ENCODE measurements around the gene PSMB2.
"Not testable (repeated sequence)": the region's sequence is repeated elsewhere in the genome, so short reads cannot be mapped to it uniquely, and the experiment has no call there.

PSMB2 gene

DNA sequence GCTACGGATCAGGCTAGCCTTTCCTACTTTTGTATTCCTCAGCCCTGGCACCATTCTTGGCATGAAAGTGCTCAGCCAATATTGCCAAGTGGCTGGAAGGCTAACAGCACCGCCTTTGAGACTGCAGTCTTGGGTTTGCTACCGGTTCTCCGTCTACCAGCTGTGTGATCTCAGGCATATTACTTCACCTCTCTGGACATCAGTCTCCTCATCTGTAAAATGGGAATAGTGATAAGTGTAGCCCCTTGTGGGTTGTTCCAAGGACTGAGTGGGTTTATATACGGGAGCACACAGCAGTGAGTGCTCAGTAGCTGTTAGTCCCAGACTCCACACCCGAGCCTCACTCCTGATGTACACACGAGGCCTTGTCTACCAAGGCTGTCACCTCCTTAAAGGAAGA, 54.5 kb downstream of the PSMB2 start:
- no peak for ATAC-seq
- TF ChIP-seq ZNF565 (CRISPR knock-in tag; conservative IDR thresholded peaks at IDR 0.05; ENCODE audit: low read depth), result no peak
- TF ChIP-seq ZNF8 (CRISPR knock-in tag; IDR thresholded peaks at IDR 0.05), result no peak
- TF ChIP-seq ISL1 (CRISPR knock-in tag; IDR thresholded peaks at IDR 0.05), result no peak

DNA sequence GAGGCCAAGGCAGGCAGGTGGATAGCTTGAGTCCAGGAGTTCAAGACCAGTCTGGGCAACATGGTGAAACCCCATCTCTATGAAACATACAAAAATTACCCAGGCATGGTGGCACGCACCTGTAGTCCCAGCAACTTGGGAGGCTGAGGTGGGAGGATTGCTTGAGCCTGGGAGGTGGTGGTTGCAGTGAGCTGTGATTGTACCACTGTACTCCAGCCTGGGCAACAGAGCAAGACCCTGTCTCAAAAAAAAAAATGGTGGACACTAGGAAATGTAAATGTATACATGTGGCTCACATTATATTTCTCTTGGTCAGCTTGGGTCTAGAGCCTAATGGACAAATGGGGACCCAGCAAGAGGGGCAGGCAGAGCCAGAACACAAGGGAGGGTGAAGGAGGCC, 55.5 kb downstream of the PSMB2 start:
- ATAC-seq, result not testable (repeated sequence)

DNA sequence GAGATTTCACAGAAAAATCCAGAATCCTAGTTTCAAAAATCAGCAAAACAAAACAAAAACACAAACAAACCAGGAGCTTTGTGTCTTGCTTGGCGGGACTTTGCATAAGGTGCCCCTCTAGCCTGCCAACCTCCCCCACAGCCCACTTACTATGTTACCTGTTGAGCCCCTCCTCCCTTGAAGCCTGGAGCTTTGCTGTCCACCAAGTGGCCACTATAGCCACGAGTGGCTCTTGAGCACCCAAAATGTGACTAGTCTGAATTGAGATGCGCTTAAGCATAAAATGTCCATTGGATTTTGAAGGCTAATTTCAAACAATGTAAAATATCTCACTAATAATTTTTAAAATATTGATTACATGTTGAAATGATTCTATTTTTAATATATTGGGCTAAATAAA, 56.0 kb downstream of the PSMB2 start:
- ATAC-seq, result no peak
- no peak for TF ChIP-seq RARB (CRISPR knock-in tag; IDR thresholded peaks at IDR 0.05)
- no peak for TF ChIP-seq TOX (CRISPR knock-in tag; IDR thresholded peaks at IDR 0.05; ENCODE audit: borderline replicate concordance)
- TF ChIP-seq, protein P1, sequence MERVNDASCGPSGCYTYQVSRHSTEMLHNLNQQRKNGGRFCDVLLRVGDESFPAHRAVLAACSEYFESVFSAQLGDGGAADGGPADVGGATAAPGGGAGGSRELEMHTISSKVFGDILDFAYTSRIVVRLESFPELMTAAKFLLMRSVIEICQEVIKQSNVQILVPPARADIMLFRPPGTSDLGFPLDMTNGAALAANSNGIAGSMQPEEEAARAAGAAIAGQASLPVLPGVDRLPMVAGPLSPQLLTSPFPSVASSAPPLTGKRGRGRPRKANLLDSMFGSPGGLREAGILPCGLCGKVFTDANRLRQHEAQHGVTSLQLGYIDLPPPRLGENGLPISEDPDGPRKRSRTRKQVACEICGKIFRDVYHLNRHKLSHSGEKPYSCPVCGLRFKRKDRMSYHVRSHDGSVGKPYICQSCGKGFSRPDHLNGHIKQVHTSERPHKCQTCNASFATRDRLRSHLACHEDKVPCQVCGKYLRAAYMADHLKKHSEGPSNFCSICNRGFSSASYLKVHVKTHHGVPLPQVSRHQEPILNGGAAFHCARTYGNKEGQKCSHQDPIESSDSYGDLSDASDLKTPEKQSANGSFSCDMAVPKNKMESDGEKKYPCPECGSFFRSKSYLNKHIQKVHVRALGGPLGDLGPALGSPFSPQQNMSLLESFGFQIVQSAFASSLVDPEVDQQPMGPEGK (CRISPR knock-in tag; IDR thresholded peaks at IDR 0.05; ENCODE audit: borderline replicate concordance), result no peak
- TF ChIP-seq, protein P2, sequence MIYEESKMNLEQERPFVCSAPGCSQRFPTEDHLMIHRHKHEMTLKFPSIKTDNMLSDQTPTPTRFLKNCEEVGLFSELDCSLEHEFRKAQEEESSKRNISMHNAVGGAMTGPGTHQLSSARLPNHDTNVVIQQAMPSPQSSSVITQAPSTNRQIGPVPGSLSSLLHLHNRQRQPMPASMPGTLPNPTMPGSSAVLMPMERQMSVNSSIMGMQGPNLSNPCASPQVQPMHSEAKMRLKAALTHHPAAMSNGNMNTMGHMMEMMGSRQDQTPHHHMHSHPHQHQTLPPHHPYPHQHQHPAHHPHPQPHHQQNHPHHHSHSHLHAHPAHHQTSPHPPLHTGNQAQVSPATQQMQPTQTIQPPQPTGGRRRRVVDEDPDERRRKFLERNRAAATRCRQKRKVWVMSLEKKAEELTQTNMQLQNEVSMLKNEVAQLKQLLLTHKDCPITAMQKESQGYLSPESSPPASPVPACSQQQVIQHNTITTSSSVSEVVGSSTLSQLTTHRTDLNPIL (CRISPR knock-in tag; IDR thresholded peaks at IDR 0.05; ENCODE audit: low read depth), result no peak

DNA sequence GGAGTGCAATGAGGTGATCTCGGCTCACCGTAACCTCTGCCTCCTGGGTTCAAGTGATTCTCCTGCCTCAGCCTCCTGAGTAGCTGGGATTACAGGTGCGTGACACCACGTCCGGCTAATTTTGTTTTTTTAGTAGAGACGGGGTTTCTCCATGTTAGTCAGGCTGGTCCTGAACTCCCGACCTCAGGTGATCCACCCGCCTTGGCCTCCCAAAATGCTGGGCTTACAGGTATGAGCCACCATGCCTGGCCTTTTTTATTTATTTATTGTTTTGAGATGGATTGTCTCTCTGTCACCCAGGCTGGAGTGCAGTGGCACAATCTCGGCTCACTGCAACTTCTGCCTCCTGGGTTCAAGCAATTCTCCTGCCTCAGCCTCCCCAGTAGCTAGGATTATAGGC, 59.7 kb downstream of the PSMB2 start:
- ATAC-seq, result not testable (repeated sequence)

DNA sequence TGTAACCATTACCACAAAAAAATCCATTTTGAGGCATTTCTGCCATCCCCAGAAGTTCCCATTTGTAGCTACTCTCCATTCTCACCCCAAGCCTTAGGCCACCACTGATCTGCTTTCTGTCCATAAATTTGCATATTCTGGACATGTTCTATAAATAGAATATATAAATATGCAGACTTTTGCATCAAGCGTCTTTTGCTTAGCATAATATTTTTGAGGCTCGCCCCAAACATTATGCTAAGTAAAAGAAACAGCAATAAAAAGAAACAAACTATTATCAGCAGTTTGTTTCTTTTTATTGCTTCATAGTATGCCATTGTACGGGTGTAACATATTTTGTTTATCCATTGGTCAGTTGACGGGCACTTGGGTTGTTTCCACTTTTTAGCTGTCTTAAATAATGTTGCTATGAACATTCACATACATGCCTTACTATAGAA, 60.4 kb downstream of the PSMB2 start:
- TF ChIP-seq ZFP3 (CRISPR knock-in tag; IDR thresholded peaks at IDR 0.05) (no peak), GLIS3 (CRISPR knock-in tag; IDR thresholded peaks at IDR 0.05) (no peak), ESRRG (CRISPR knock-in tag; IDR thresholded peaks at IDR 0.05) (no peak), ZNF8 (CRISPR knock-in tag; IDR thresholded peaks at IDR 0.05) (no peak), ARNTL (CRISPR knock-in tag; IDR thresholded peaks at IDR 0.05; ENCODE audit: borderline replicate concordance, low read depth) (no peak), TOX (CRISPR knock-in tag; IDR thresholded peaks at IDR 0.05; ENCODE audit: borderline replicate concordance) (no peak), ZNF70 (CRISPR knock-in tag; IDR thresholded peaks at IDR 0.05) (no peak), SNAI2 (CRISPR knock-in tag; IDR thresholded peaks at IDR 0.05) (no peak), ZFP30 (CRISPR knock-in tag; IDR thresholded peaks at IDR 0.05) (no peak), BACH2 (CRISPR knock-in tag; IDR thresholded peaks at IDR 0.05; ENCODE audit: borderline replicate concordance) (no peak), TCF4 (CRISPR knock-in tag; IDR thresholded peaks at IDR 0.05; ENCODE audit: borderline replicate concordance) (no peak), OSR1 (CRISPR knock-in tag; IDR thresholded peaks at IDR 0.05) (no peak), ZNF565 (CRISPR knock-in tag; conservative IDR thresholded peaks at IDR 0.05; ENCODE audit: low read depth) (no peak), ISL1 (CRISPR knock-in tag; IDR thresholded peaks at IDR 0.05) (no peak)
- TF ChIP-seq, protein P1 (CRISPR knock-in tag; IDR thresholded peaks at IDR 0.05; ENCODE audit: borderline replicate concordance), result no peak
- TF ChIP-seq, protein P3, sequence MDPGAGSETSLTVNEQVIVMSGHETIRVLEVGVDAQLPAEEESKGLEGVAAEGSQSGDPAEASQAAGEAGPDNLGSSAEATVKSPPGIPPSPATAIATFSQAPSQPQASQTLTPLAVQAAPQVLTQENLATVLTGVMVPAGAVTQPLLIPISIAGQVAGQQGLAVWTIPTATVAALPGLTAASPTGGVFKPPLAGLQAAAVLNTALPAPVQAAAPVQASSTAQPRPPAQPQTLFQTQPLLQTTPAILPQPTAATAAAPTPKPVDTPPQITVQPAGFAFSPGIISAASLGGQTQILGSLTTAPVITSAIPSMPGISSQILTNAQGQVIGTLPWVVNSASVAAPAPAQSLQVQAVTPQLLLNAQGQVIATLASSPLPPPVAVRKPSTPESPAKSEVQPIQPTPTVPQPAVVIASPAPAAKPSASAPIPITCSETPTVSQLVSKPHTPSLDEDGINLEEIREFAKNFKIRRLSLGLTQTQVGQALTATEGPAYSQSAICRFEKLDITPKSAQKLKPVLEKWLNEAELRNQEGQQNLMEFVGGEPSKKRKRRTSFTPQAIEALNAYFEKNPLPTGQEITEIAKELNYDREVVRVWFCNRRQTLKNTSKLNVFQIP (CRISPR knock-in tag; IDR thresholded peaks at IDR 0.05; ENCODE audit: borderline replicate concordance, low read depth), result no peak
- TF ChIP-seq, protein P2 (CRISPR knock-in tag; IDR thresholded peaks at IDR 0.05; ENCODE audit: low read depth), result no peak
- TF ChIP-seq, protein P4, sequence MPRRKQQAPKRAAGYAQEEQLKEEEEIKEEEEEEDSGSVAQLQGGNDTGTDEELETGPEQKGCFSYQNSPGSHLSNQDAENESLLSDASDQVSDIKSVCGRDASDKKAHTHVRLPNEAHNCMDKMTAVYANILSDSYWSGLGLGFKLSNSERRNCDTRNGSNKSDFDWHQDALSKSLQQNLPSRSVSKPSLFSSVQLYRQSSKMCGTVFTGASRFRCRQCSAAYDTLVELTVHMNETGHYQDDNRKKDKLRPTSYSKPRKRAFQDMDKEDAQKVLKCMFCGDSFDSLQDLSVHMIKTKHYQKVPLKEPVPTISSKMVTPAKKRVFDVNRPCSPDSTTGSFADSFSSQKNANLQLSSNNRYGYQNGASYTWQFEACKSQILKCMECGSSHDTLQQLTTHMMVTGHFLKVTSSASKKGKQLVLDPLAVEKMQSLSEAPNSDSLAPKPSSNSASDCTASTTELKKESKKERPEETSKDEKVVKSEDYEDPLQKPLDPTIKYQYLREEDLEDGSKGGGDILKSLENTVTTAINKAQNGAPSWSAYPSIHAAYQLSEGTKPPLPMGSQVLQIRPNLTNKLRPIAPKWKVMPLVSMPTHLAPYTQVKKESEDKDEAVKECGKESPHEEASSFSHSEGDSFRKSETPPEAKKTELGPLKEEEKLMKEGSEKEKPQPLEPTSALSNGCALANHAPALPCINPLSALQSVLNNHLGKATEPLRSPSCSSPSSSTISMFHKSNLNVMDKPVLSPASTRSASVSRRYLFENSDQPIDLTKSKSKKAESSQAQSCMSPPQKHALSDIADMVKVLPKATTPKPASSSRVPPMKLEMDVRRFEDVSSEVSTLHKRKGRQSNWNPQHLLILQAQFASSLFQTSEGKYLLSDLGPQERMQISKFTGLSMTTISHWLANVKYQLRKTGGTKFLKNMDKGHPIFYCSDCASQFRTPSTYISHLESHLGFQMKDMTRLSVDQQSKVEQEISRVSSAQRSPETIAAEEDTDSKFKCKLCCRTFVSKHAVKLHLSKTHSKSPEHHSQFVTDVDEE (CRISPR knock-in tag; IDR thresholded peaks at IDR 0.05), result no peak
- TF ChIP-seq, protein P5, sequence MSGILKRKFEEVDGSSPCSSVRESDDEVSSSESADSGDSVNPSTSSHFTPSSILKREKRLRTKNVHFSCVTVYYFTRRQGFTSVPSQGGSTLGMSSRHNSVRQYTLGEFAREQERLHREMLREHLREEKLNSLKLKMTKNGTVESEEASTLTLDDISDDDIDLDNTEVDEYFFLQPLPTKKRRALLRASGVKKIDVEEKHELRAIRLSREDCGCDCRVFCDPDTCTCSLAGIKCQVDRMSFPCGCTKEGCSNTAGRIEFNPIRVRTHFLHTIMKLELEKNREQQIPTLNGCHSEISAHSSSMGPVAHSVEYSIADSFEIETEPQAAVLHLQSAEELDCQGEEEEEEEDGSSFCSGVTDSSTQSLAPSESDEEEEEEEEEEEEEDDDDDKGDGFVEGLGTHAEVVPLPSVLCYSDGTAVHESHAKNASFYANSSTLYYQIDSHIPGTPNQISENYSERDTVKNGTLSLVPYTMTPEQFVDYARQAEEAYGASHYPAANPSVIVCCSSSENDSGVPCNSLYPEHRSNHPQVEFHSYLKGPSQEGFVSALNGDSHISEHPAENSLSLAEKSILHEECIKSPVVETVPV (CRISPR knock-in tag; IDR thresholded peaks at IDR 0.05), result no peak
- ATAC-seq, result no peak

Measured in SK-N-SH treated with all-trans-retinoic acid at 6 μM for 48 hours (cell line).